ENCODE data around the gene MAP4K2.

MAP4K2 gene

DNA sequence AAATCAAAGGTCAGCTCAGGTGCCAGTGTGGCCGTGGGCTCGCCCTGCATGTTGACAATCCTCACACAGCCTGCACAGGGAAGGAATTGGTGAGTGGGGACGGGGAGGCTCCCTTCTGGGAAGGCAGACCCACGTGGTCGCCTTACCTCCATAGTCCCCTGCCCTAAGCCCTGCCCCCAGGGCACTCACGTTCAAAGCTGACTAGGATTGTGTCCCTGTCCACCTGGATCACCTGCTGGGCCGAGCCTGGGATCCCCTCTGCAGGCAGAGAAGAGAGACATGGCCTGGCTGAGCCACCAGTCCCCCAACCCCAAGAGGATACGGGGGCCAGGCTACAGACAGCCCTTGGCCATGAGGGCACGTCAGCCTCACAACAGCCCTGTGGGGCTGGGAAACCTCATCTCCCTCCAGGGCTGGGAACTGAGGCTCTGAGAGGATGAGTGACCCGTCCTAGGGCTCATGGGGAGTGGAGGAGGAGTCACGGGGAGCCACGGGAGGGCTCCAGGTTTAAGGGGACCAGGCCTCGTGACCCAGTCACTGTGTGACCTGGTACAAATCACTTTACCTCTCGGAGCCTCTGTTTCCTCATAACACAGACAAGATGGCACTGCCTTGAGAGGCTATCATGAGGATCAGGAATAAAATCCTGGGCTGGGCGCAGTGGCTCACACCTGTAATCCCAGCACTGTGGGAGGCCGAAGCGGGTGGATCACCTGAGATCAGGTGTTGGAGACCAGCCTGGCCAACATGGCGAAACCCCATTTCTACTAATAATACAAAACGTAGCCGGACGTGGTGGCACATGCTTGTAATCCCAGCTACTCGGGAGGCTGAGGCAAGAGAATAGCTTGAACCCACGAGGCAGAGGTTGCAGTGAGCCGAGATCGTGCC is 12.6 kb downstream of the MAP4K2 start:
- DNase-seq, result no peak

DNA sequence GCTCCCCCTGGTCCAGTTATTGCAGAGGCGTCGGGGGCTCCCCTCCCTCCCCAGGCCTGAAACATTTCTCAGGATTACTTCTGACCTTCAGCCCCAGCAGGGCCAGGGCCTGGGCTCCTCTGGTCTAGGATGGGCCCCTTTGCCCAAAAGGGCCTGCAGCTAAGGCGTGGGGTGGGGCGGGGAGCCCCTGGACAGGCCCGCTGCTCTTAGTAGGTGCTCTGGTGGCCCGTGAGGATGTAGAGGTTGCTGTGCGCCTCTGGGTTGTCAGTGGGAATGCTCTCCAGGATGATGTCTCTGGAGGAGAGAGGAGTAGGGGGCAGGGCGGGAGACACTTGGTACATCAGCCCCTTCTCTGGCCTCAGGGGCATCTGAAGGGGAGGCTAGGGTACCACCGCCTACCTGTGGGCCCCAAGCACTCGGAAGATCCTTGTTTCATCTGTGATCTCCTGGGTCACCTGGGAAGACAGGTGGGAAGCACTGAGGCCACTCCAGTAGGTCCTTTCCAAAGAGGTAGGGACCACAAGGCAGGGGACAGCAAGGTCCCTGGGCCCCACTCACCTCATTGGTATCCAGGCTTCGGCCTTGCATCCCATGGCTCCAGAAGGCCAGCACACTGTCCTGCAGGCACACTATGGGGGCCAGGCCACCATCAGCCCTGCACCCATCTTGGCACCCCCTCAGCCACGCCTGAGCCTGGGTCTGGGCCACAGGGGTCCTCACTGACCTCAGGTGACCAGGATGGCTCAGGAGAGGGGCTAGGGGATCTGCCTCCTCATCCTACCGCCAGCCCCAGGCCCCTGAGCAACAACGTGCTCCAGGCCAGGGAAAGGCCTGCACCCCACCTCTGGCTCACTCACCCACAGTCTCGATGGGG is 13.4 kb downstream of the MAP4K2 start:
- no peak for DNase-seq

DNA sequence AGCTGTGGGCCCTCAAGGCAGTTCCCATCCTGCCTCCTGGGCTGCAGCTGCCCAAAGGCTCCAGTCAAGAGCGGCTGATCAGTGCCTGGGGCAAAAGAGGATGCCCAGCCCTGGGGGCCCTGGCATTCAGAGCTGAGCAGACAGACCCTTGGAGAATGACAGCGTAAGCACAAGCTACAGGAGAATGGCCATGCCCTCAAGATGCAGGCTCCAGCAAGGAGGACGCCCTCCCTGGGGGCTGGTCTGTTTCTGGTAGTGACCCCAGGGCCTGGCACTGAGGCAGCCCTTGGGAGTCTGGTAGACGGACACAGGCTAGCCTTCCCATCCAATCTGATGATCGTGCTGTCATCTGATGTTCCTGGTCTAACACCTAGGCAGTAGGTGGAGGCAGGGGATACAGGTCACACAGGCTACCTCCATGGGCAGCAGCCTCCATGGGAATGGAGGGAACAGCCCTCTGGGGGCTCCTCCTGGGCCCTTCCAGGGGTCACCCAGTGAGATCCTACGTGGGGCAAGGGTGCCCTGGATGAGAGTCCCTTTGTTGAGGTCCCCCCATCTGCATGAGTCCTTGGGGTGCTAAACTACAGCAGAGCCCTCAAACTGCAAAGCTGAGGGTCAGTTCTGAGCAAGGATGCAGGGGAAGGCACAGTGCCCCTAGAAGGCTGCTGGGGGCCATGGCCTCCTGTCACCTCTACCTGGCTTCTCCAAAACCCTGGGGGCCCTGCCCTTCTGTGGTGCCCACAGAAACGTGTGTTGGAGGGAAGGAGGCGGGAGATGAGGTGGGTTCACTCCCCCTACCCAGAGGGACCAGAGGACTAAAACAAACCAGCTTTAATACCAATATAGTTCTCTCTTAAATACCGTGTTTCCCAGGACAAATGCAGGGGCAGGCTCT is 14.4 kb downstream of the MAP4K2 start:
- no peak for DNase-seq

DNA sequence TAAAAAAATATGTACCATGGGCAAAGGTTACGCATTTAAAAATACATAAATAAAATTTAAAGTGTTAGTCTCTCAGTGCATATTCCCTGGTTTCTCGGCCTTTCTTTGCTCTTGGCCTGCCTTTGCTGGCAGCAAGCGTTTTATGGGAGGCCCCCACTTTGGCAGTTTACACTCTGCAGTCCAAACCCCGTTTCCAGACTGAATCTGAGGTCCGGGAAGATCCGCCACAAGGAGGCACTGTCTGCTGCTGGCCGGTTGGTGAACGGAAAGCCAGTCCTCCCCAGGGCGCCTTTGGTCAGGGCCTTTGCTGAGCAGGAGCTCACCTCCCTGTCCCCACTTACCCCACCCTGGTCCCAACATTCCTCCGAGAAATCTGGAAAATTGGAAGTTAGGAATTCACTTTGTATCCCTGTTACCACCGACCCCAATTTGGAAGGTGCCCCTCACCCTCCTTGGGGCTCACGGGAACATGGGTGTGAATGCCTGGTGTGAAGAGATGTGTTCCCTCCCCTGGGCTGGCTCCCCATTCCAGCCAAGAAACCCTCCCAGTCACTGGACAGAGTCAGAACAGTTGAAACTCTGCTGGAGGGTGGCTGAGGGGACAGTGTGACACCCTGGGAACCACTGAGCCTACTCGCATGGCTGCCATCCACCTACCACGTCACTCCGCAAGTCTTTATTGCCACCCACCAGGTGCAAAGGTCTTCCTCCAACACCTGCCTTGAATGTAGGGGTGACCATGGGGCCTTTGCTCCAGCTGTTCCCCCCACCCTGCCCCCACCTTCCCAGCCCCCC is 15.3 kb downstream of the MAP4K2 start:
- DNase-seq, result no peak

DNA sequence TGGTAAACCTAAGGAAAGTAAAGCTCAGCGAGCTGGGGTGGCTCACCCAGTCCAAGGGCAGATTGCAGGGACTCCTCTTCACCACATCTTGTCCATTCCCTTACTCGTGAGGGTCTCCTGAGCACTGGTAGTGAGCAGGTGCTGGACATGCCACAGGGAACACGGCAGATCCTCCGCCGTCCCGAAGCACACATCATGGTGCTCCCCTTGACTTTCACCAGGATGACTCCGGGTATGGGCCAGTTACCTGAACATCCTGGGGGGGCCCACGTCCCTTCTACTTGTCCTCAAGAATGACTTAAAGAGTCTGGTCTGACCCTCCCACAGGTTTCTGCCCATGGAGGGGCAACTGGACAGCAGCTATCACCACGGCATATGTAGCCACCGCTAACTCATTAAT is 16.7 kb downstream of the MAP4K2 start:
- no peak for DNase-seq

DNA sequence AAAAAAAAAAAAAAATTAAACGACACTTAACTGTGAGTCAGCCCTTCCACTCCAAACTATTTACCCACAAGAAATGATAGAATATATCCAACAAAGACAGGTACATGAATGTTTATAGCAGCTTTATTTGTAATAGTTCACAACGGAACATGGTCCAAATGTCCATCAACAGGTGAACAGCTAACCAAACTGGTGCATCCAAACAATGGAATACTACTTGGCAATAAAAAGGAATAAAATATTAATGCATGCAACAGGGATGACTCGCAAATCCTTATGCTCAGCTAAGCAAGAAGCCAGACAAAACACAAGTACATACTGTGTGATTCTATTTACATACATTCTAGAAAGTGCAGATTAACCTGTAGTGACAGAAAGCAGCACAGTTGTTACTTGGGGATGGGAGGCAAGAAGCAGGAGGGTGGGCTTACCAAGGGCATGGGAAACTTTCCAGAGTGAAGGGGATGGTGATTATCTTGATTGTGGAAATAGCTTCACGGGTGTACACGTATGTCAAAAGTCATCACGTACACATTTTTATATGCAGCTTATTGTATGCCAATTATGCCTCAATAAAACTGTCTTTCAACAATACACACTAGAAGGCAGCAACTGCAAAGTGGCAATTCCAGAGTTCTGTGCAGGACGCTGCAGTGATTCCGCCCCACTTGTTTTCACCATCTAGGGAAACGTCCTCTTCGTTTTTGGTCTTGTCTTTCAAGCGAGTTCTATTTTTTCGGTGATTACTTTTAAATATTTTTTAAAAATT is 18.0 kb downstream of the MAP4K2 start:
- no peak for DNase-seq

DNA sequence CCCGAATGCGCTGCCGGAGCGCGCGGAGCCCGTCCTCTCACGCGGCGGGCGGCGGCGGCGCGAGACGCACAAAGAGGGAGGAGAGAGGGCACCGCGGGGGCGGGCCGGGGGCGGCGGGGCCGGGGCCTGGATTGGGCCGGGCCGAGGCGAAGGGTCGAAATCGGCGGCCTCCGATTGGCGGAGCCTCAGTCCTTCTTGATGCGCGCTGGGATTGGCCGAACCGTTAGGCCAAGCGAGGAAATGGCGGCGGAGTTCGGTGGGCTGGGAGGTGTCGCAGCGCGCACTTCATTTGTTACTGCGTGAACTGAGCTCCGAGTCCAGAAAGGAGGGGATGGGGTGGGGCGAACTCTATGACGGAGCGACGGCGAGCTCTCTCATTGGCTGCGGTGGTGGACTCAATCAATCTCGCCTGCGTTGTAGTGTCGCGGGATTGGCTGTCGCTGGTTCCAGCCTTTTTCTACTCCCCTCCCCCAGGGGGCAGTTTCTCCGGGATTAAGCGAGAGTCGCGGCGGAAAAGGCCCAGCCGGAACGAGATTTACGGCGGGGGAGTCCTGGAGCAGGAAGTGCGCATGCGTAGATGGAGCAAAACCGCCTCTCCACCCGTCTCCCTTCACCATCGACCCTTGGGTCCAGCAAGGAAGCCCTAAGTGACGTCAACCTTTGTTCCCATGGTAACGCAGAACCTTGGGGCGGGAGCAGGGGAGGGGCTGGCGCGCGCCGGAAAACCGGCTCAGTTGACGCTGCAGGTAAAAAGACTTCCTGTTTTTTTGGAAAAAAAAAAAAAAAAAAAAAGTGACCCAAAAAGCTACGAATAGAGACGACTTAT is 24.3 kb downstream of the MAP4K2 start, which contains the start of gene SF1:
SF1 (minus strand) TSS at position 70 of the 826 bp plus-strand sequence. CDS start 150 bp downstream, outside the sequence.
- peak; percentile 100 for DNase-seq

DNA sequence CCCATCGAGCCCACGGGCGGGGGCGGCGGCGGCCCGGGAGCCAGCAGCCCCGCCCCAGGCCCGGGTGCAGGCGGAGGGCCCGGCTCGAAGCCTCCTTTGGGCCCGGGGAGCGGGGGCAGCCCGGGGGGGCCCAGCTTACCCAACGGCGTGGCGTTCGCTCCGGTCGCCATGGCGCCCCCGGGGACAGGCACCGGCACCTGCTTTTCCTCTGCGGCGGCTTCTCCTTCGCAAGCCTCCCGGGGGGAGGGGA is 24.9 kb downstream of the MAP4K2 start:
- no peak for DNase-seq

DNA sequence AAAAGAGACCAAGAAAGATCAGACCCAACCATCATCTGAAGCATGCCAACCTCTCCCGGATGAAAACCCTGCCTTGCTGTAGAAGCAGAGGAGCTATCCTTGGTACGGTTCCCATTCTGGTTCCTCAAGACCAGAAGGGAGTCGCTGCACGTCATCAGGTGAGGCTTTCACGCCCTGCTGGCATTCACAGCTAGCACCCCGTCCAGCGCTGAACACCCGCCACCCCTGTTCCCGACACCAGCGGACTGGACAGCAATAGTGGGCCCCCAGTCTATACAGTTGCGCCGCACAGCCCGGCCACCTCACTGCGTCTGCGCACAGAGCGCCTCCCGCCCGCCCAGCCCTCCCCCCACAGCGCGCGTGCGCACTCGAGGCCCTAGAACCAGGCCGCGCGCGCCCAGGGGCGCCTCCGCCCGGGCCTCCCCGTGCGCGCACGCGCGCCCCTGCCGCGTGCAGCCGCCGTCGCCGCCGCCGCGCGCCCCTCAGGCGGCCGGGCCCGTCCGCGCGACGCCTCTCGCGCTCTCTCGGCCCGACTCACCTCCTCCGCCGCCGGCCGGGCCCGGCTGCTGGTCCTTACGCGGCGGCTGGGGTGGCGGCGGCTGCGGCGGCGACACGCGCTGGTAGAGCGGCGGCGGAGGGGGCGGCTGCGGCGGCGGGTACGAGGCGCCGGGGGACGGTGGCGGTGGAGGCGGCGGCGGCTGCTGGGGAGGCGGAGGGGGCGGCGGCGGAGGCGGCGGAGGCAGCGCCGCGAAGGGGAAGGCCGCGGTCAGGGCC is 25.4 kb downstream of the MAP4K2 start:
- no peak for DNase-seq

DNA sequence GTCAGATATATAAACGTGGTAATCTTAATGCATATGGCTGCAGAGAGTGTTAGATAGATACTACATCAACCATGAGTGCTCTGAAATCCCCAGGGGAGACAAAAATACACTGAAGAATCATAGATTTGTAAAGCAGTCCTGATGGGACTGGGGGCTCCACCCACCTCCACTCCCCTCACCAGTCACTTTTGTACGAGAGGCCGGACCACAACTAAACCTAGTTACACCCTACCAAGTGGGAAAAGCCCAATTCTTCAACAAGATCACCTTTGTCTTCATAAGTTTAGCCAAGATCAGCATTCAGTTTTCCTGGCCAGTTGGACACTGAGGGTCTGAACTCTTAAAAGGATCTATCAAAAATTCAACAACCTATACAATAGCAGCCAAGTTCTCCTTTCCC is 26.1 kb downstream of the MAP4K2 start:
- no peak for DNase-seq

DNA sequence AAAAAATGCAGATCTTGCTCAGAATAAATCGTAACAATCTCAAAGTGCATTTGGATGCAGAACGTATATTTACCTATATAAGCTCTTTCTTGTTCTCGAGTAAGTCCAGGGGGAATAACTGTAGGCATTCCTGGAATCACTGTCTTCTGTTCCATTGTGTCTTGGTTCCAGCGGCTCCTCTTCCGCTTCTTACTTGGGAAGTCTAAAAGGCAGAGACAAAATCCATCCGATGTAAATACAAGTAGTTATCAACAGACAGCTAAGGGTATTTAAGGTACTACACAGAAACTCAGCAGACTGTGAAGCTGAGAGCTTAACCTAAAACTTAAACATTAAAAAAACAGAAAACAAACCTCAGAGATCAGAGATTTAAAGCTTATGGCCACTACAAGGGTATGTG is 26.6 kb downstream of the MAP4K2 start:
- DNase-seq, result no peak

DNA sequence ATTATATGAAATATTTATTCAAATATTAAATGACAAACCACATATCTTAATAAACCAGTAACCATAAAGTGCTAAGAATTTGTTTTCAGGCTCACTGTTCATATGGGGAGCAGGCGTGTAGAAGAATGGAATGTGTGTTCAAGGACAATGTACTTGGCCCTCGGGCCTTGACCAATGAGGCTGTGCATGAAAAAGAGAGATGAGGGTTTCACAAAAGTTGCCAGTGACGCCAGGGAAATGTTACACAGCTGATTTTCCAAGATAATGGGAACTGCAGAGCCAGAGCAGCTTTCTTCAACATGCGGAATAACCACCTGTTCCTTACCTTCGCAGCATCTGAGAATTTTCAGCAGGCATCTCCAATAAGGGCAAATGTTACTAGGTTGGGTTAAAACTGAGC is 28.9 kb downstream of the MAP4K2 start:
- DNase-seq, result no peak

DNA sequence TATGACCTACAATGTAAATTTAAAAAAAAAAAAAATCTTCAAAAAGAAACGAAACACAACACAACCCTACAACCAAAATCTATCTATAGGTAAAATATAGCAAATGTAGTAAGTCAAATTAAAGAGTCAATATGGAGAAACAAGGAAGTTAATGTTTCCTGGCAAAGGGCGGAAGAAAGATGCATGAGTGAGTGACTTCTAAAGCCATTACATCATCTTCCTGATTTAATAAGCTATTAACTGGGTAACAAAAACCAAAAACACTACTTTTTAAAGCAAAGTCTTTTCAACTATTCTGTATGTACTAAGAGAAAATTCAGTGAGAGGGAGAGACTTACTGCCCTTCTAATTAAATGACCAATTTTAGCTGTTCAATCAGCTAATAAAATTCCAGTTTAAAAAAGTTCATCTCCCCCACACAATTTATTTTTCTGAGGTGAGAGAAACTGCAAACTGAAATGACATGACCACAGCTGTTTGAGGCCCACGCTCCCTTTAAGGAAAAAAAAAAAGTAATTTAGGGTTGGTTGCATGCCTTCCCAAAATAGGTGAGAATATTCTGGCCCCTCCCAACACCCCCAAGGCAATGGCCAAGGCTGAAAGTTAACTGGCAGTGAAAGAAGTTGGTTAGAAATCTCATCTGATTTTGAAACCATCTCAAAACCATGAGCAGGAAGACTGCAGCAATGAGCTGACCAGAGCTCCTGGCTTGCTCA is 30.6 kb downstream of the MAP4K2 start:
- no peak for DNase-seq

DNA sequence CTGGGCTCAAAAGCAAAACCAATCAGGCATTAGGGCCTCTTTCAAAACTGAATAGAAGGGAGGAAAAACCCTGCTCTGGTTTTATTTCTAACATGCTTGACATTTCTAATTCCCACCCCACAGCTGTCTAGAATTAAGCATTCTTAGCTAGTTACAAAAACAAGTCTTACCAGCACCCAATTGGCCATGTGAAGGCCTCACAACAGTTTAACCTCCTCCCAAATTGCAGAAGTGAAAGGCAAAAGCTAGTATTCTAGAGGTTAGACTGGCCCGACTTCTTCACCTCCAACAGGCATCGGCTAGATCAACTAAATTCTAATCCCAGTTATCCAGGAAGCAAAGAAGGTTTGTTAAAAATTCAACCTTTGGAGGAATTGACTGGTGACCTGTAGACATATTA is 31.2 kb downstream of the MAP4K2 start:
- no peak for DNase-seq

DNA sequence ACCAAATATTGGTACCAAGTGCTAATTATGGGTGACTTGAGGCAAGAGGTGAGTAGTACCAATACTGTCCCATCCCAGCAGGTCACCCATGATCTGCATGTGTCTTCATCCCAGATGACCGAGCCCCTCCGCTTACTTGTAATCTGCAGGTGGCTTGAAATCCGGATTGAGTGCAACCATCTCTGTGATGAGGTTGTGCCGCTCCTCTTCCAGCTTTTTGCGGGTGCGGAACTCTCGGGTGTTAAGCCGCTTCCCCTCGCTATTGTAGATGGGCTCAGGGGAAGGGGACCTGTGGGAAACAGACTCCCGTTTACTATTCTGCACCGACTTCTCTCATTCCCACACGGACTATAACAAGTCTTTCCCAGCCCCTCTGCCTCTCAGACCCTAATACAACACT is 32.9 kb downstream of the MAP4K2 start:
- no peak for DNase-seq

DNA sequence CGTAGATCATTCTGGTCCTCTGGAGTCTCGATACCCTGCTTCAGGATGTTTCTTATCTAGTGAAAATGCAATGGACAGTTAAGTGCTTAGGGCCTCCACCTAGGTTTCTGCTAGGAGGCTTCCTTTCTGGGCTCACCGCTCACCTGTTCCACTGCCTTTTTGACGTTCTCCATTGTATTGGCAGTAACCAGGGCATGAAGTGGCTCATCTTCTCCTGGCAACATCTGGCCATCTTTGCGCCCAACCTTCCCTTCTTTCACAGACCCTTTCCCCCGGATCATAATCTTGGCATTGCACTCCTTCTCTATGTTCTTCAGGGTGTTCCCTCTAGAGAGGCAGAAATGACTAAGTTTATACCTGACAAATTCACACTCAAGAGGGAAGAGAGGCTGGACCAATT is 33.7 kb downstream of the MAP4K2 start:
- no peak for DNase-seq

DNA sequence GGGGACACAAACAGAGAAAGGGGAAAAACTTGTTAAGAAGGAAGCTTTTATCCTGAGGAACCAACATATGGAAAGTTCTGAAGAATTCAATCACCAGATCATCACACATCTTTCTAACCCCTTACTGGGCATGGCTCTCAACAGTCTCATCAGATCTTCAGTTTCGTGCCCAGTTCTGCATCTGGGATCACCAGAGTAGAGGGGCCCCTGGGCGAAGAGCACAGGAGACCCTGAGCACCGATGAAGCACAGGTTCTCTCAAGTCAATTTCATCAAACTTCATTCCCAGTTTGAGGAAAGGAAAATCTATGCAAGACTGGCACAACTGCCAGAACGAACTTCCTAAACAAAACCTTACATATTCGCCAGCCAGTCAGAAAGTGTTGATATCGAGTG is 34.7 kb downstream of the MAP4K2 start:
- DNase-seq, result no peak

DNA sequence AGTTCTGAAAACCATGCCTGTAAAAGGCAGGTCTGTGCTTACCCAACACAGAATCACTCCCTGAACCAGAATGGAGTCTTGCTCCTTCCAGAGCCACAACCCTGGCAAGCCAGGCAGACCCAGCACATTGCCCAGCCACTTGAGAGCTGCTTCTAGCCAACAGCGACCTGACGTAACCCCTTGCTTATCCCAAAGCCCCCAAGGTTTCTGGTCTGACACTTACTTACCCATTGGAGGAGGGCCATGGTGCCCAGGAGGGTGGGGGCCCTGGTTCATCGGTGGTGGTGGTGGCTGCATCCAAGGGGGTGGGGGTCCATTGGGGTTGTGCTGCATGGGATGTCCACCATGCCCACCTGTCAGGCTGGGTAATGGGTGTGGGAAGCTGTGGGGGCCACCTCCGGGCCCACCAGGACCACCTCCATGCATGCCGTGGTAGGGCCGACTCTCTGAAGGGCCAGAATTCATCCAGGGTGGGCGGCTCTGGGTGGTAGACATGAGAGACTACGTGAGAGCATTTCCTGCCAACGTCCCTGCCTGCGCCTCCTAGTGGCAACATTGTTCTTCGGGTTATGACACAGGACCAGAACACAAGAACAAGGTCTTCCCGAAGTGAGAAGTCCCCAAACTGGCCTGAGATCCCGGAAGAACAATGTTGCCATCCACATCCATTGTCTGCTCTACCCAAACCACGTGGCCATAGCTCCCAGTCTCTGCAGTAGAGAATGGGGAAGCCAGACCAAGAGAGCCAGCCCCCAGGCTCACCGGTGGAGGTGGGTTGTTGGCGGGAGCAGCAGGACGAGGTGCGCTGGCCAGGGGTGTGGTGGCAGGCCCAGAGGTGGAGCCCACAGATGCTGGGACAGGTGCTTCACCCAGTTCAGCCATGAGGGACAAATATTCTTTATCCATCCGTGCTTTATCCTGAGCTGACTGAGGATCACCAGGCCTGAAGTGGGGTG is 35.4 kb downstream of the MAP4K2 start:
- peak; percentile 54 for DNase-seq
